D721Med (cell line): ENCODE measurements around the gene ZNF354B.
"Not testable (repeated sequence)": the region's sequence is repeated elsewhere in the genome, so short reads cannot be mapped to it uniquely, and the experiment has no call there.

Source experiments
- DNase-seq: peaks from one replicate; pipeline ENCODE4 v3.0.0; 2011; ENCODE audit warnings: low spot score; ENCODE audit not compliant: insufficient read length
- FAIRE-seq: peaks from 2 replicates; lab custom pipeline; 2011; peaks lifted over from hg19 to GRCh38; lab: Jason Lieb, UNC
- TF ChIP-seq, protein P1 (sequence below): IDR thresholded peaks from 2 replicates; pipeline ENCODE4 v1.5.1; 2012; ENCODE audit warnings: mild to moderate bottlenecking, control low read depth; ENCODE audit not compliant: insufficient read depth; ENCODE audit errors: missing control alignments

Gene ZNF354B

DNA sequence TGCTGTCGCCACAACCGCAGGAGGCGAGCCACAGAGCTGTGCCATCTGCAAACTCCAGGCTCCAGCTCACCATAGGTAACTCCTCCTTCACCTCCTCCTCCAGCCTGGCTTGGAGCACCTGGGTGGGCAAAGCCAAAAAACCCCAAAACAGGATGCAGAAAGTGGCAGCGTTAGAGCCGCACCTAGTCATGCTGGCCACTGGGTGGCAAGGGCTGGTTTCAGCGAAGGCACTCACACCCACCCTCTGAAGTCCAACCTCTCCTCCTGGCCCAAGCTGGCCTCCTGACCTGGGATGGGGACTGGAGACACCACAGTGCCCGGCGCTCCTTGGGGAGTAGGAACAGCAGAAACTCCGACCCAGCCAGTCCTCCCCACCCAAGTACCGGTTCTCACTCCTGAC, 28.7 kb upstream of the ZNF354B start:
- TF ChIP-seq, protein P1, sequence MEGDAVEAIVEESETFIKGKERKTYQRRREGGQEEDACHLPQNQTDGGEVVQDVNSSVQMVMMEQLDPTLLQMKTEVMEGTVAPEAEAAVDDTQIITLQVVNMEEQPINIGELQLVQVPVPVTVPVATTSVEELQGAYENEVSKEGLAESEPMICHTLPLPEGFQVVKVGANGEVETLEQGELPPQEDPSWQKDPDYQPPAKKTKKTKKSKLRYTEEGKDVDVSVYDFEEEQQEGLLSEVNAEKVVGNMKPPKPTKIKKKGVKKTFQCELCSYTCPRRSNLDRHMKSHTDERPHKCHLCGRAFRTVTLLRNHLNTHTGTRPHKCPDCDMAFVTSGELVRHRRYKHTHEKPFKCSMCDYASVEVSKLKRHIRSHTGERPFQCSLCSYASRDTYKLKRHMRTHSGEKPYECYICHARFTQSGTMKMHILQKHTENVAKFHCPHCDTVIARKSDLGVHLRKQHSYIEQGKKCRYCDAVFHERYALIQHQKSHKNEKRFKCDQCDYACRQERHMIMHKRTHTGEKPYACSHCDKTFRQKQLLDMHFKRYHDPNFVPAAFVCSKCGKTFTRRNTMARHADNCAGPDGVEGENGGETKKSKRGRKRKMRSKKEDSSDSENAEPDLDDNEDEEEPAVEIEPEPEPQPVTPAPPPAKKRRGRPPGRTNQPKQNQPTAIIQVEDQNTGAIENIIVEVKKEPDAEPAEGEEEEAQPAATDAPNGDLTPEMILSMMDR: no peak
- no peak for DNase-seq

GRCh38 chr5:178832618-178833201, 27.0 kb upstream of the ZNF354B start:
- DNase-seq: no peak
- TF ChIP-seq, protein P1: no peak
- no peak for FAIRE-seq

More for the DNA sequence above, 28.7 kb upstream of the ZNF354B start:
- no peak for FAIRE-seq

- DNase-seq (no peak), FAIRE-seq (no peak)
- TF ChIP-seq, protein P1: no peak
Measured at GRCh38 chr5:178836628-178837027, 23.1 kb upstream of the ZNF354B start.

DNA sequence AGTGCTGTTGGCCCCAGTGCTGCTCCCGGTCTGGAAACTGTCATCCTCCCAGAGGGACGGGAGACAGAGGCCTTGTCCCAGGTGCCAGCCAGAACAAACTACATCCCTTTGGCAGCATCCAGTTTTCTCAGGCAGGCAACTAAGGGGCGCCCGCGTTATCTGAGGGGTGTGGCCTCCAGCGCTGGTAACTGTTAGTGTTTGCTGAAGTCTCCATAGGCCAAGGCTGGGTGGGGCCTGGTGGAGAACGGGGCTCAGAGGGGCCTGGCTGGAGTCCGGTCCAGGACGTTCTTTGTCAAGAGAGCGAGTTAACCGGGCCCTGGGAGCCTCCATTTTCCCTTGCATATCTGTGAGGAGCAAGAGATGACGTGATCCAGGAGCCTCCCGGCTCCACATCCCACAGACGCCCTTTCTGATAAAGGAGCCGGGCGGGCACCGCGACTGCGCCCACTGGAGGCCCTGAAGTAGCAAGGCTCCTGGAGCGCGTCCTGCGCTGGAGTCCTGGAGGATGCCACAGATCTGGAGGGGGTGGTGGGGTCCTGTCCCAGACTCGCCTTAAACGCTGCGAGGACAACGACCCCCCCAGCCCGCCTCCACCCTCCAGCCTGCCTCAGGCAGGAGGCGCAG, 20.9 kb upstream of the ZNF354B start:
- FAIRE-seq, DNase-seq: not testable (repeated sequence)

GRCh38 chr5:178839319-178839704, 20.4 kb upstream of the ZNF354B start:
- no peak for DNase-seq
- no peak for FAIRE-seq
- TF ChIP-seq, protein P1: peak; percentile 62

GRCh38 chr5:178840399-178840798, 19.4 kb upstream of the ZNF354B start:
- not testable (repeated sequence) for DNase-seq, FAIRE-seq

- DNase-seq: no peak
- FAIRE-seq: no peak
- TF ChIP-seq, protein P1: no peak
Measured at GRCh38 chr5:178849316-178849715, 10.4 kb upstream of the ZNF354B start.

GRCh38 chr5:178851951-178852350, 7.8 kb upstream of the ZNF354B start:
- TF ChIP-seq, protein P1: no peak
- FAIRE-seq (no peak), DNase-seq (no peak)
